GM18870 (cell line): ENCODE measurements around the gene DMD.

Experiments used
- ATAC-seq: cut with Tn5 transposase; IDR thresholded peaks from one replicate; pipeline ENCODE4 v1.9.1; 2021; ENCODE audit warnings: moderate library complexity; ENCODE audit not compliant: unreplicated experiment

DMD gene

DNA sequence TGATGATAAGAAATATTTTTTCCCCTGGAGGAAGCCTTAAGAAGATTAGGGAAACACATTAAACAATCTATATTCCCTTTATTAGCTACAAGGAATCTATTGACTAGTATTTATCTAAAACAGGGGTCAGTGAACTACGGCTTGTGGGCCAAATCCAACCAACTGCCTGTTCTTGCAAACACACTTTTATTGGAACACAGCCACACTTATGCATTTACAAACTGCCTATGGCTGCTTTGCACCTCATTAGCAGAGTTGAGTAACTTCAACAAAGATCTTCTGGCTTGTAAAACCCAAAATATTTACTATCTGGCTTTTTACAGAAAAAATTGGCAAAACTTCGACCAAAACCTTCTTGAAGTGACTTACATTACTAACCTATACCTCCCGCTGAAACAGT lies 1405.6 kb downstream of the DMD start:
- ATAC-seq: no peak

DNA sequence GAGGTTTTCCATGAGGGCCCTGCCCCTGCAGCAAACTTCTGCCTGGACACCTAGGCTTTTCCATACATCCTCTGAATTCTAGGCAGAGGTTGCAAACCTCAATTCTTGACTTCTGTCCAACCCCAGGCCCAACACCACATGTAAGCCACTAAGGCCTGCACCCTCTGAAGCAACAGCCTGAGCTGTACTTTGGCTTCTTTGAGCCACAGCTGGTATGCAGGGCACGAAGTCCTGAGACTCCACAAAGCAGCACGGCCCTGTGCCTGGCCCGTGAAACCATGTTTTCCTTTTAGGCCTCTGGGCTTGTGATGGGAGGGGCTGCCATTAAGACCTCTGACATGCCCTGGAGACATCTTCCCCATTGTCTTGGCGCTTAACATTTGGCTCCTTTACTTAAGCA lies 1411.1 kb downstream of the DMD start:
- ATAC-seq: no peak

DNA sequence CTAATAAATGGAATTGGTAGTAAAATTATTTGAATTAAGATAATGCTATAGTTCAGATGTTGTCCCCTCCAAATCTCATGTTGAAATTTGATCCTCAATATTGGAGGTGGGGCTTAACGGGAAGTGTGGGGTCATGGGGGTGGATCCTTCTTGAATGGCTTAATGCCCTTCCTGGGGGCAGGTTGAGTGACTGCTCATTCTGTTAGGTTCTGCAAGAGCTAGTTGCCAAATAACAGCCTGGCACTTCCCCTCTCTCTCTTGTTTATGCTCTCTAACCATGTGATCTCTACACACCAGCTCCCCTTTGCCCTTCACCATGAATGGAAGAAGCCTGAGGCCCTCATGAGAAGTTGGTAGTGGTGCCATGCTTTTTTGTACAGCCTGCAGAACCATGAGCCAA lies 1414.7 kb downstream of the DMD start:
- ATAC-seq: no peak

DNA sequence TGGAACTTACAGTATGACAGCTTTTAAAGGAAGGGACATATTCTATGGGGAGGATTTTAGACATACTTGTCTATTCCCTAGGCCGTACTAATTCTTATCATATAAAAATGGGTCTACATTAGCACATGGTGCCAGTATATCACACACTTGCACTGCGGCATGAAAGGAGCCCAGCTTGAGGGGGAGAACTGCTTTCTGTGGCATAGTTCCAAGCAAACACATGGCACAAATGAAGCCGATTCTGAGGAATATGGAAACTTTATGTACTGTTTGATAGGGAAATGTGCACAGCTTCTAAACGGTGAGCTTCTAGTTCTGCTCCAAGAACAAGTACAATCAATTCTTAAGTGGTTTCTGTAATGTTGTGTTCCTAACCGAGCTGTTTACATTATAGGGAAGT lies 1463.9 kb downstream of the DMD start:
- ATAC-seq: no peak

DNA sequence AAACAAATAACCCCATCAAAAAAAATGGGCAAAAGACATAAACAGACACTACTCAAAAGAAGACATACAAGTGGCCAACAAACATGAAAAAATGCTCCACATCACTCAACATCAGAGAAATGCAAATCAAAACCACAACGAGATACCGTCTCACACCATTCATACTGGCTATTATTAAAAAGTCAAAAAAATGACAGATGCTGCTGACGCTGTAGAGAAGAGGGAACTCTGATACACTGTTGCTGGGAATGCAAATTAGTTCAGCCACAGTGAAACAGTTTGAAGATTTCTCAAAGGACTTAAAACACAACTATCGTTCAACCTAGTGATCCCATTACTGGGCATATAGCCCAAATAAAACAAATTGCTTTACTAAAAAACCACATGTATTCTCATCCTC lies 1468.3 kb downstream of the DMD start:
- no peak for ATAC-seq

DNA sequence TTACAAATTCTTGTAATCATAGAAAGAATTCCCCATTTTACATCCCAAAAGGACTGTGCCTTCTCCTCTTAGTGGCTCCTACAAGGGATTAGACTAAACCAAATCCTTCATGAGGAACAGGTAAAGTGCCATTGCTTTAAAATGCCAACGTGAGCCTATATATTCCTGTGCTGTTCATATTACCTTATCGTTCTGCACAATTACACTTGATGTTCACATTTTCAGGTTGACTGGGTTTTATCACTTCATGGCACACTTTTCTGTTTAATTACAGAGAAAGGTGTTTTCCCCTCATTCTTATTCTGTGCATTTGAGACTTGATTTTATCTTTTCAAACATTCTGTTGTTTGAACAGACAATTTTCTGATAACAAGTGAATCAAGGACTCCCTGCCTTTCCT lies 1493.9 kb downstream of the DMD start:
- no peak for ATAC-seq

DNA sequence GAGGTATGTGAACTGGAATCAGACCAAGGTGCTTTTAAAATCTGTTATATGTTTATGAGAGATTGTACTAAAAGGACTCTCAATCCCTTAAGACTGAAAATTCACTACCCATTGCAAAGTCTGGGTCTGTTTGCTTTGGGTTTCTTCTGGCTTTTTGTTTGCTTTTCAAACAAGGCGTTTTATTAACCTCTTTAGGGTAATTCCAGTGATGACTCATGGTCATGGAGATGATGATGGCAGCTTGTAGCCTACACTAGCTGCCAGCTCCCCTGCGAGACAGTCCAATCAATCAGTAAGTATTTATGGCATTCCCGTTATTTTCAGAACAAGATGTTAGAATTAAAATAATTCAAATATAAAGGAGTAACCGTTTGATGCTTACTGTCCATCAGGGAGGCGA lies 1495.7 kb downstream of the DMD start:
- ATAC-seq: no peak

DNA sequence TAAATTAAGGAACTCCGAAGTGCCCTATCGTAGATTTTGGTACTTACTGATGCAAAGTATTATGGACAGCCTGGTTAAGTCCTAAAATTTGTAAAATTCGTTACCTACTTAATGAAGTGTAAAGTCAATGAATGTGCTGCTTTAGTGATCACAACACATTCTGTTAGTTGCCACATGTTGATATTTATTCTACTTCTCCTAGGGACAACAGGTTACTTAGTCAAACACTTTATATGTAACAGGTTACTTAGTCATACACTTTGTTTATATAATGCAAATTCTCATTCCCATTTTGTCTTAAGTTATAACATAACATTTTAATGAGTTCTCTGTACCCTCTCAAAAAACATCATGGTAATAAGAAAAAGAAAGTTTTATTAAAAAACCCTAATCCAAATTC lies 1496.6 kb downstream of the DMD start:
- no peak for ATAC-seq

DNA sequence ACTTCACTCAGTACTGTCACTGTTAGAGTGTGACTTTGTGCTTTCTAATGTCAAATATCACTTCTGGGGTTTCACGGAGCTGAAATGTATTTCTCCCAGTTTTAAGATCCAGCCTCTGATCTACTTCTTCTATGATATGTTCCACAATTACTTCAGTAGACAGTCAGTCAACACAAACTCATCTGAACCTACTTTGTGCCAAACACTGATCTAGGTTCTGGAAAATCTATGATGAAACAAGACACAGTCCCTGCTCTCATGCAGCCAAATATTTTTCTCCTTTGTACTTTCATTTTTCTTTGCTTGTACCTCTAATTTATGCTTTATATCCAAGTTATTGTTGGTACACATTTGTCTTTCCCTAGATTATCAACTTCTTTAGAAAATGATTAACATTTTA lies 1498.2 kb downstream of the DMD start:
- no peak for ATAC-seq

DNA sequence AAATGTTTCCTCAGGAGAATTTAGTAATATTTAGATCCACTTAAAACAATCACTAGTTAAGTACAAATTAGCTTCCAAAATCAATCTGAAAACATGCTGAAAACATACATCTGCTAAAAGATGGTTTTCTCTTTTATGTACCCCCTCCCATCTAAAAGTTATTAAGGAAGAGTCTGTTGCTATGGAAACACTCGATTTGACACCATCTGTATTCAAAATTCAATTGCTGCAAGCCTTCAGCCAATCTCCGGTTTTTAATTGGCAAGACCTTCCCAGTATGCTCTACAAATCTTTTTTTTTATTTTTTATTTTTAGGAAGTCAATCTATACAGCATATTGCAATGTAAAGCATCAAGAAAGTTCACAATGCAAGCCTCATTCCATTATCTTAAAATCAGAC lies 1500.2 kb downstream of the DMD start:
- no peak for ATAC-seq

DNA sequence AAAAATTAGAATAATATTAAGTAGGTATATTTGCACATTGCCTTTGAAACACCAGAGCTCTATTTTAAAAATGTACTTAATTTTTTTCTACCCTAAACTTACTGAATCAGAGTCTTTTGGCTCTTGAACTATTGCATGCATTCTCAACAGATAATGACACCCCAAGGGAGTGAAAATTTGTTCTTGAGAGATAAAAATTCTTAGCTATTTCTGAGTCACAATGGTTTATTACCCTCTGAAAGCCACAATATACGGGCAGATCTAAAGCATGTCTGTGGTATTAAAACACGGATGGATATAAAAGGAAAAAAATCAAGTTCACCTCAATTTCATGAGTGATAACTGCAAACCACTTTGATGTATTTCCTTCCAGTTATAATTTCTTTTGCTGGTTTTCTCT lies 1503.2 kb downstream of the DMD start:
- no peak for ATAC-seq

DNA sequence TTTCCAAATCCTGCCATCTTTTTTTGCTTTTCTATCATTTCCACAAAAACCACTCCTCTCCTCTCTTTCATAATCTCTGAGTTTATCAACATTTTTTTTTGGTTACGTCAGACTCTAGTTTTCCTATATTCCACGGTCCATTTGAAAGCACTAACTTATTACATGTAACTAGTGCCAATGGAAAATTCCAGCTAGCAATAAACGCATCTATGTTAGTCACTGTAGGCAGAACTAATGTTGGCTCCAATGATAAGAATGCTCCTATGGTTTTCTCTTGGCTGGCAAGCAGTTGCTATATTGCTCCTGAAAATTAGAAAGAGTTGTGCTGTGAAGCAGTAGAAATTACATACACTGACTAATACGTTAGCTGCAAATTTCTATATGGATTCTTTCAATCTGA lies 1504.9 kb downstream of the DMD start:
- no peak for ATAC-seq

DNA sequence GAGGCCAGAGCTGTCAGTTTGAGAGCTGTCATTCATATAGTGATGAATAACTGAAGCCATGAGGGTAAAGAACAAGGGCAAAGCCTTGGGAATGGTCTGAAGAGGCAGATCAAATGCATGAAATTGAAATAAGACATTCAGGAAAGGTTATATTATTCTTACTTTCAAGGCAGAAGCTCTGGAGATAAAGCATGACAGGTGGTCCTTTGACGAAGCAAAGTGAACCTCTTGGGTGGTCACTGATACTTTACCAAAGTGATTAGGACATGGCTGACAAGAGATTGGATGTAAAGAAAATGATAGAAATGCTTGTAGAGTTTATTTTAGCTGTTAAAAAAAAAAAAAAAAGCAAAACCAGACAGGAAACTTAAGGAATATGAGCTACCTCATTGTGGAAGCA lies 1505.5 kb downstream of the DMD start:
- no peak for ATAC-seq

DNA sequence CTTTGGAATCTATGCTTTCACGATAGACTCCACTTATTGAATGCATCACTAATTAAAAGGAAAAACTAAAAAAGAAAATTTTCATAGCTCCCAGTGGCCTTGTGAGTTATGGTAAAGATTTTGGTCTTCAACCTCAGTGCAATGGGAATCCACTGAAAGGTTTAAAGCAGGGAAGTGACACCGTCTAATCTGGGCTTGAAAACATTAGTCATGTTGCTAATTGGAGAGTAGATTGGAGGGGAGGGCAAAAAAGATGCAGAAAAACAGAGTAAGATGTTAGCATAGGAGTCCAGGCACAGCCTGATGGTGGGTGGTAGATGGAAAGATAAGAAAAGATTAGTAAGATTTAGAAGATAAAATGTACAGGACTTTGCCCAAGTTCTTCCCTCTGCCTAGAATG lies 1506.4 kb downstream of the DMD start:
- ATAC-seq: no peak

DNA sequence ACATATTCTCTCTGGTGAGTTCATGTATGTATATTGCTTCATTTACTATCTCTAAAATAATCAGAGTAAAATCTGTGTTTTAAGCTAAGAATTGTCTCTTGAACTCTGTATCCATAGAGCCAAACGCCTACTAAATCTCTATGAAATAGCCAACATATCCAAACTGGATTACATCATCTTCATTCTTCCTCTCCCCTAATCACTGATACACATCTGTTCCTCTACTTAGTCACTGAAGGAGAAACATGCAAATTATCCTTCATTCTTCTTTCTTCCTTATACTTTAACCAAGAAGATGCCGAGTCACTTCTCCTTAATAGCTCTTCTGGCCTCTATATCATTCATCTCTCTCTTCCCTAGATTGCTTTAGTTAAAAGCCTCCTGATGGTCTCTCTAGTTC lies 1509.1 kb downstream of the DMD start:
- ATAC-seq: no peak

DNA sequence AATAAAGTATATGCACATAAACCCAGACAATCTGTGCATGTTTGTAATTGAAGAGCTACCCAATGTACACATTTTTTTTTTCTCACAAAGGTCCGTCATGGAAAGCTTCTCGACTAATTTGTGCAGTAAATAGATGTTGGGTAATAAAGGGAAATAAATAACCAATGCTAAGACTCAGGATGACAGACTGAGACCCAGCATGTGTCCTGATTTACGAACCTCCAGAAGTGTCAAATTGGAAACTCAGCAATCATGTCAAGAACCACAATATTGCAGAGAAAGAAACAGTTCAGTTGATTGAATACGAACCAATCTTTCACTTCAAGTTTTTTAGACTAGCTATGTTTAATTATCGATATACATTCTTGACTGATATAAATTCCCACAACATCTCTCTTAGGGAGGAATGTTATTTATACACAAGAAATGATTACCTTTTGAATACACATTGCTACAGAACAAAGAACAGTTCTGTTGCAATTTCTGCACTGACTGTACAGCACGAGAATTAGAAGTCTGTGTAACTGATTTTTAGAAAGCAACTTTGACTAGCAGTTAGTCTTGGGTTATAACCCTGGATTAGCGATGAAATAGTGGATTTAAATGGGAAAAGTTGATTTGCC lies 1513.9 kb downstream of the DMD start:
- no peak for ATAC-seq

DNA sequence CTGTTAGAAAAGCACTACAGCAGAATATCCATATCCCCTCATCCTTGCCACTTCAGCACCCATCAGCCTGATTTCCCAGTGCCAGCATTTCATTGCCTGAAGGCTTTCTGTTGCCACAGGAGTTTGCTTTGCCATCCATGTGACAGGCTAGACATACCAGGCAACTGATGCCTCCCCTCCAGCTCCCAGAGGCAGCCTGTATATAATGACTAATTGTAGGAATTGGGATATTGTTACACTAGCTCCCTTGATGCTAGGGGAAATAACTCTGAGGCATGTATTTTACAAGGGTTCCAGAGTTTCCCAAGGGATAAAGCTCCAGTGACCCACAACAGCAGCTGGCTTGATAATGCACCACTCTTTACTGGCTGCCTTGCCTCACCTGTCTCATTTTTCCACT lies 1531.5 kb downstream of the DMD start:
- ATAC-seq: no peak

DNA sequence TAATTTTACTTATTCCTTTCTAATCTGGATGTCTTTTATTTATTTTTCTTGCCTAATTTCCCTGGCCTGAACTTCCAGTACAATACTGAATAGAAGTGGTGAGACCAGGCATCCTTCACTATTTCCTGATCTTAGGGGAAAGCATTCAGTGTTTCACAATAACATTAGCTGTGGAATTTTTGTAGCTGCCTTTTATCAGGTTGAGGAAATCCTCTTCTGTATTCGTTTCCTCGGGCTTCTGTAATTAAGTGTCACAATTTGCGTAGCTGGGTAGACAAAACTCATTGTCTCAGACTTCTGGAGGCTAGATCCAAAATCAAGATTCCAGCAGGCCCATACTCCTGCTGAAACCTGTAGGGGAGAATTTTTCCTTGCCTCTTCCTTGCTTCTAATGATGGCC lies 1541.1 kb downstream of the DMD start:
- no peak for ATAC-seq

DNA sequence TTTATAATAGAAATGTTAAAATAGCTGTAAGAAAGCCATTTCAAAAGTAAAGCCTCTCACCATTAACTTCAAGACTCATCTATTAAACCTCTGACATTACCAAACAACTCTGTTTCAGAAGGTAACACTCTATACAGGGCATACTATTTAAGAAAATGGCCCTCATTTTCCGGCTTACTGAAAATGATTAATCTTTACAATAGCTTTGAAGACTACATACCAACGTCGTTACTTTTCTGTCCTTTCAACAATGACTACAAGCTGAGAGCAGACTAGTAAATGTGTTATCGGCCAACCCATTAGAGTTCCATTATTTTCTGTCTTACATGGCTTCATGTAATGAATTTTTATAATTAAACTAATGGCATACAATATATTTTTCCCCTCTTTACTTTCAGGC lies 1545.9 kb downstream of the DMD start:
- ATAC-seq: no peak

DNA sequence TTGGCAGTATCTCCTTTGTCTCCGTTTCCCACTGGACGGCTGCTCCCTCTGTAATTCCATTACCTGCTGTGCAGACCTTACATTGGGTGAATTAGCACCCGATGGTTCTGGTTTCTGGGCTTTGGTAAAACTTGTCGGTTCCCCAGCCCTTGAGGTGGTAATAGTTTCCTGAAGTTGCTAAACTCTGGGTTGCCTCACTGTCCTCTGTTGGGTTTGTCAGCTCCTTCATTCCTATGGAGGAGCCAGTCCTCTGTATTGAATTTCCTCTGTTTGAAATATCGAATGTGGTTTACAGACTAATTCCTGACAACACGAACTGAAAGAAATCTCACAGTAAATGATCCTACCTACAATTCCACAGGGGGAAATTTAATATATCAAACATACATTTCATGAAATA lies 1548.2 kb downstream of the DMD start:
- no peak for ATAC-seq

DNA sequence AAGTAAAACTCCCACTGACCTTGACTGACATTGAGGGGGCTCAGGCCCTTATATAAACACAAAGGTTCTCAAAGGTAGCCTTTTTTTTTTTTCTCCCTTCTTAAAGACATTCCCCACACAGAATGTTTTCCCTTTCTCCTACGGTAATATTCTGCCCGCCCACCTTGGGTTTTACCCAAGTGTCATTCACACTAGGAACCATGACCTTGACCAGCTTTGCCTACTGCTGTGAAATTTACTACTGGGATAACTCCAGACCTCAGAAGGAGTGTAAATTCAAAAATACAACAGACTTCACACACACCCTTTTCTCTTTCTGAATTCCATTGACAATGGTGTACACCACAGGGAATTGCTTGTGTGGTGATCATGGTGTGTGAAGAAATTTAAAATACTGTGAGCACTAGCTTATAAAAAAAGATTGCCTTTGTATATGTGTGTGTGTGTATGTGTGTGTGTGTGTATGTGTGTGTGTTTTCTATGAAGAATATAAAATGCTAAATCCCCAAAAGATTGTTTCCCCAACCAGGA lies 1550.0 kb downstream of the DMD start:
- ATAC-seq: no peak

DNA sequence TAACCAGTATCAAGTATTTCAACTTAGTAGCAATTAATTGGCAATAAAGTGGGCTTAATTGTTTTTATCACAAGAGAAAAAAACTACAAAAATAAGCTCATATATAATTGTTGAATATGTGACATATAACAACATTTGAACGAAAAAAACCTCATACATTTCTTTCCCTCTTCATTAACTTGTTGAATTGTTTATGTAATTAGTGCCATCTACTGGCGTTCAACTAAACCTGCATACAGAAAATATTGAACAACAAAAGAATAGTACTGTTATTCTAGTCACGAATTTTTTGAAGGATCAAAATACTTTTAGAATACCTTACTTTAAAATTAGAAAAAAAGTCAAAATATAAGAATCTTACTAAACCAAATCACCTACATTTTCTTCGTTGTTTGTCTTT lies 1553.0 kb downstream of the DMD start:
- ATAC-seq: no peak

DNA sequence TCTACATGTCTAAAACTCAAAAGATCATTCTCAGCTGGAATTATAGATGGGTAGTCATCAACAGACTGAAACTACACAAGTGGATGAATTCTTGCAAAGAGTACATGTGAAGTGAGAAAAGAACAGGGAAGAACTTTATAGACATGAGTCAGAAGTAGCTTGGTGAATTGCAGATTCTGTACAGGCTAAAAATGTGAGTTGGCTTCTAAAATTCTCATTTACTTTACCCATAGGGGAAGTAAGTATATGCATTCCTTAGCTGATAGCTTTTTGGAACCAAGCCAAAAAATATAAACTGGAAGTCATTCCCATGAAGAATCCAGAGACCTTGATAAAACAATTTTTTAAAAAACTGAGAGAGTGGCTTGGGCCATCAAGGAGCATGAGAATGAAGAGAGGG lies 1555.3 kb downstream of the DMD start:
- ATAC-seq: no peak

DNA sequence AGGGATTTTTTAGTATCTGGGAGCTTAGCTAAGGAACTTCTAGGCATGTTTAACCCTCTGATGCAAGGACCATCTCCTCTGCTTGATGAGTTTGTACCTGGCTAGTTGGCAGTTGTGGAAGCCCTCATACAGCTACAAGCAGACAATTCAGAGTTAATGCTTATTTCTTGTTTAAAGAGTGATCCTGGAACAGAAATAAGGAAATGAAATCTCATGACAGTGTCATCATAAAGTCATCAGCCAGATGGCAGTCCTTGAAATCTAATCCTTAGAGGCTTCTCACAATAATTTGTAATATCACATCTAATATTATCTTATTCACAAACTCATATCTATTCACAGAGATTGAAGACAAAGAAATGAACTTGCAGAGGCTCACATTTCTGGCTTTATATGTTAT lies 1557.9 kb downstream of the DMD start:
- no peak for ATAC-seq
